Activated T-helper 1 cell treated with anti-CD3 and anti-CD28 coated beads, Interleukin-12 subunit alpha, Interleukin-12 subunit beta, Interleukin-2, Interleukin-4 antibody, amounts not matched to agents 30 ng/mL and 10 ng/mL and 1 ng/mL, durations not matched to agents 14 hours and 24 hours and 36 hours (primary cell): ENCODE measurements around the gene SERPINB12. TPM values are rescaled to one million over a fixed set of nuclear protein-coding genes. Genes with fewer than 3 reads are reported as not detected.
A peak's percentile ranks its signal among the peaks of the same experiment; 100 is the strongest.

Experiments used
- DNase-seq: peaks from one replicate; pipeline ENCODE4 v3.0.0; 2021; ENCODE audit warnings: low spot score
- H3K27ac Mint-ChIP-seq: one replicate; pipeline ENCODE4 v1.8.0; 2021; ENCODE audit warnings: mild to moderate bottlenecking, mixed read lengths
- H3K27me3 Mint-ChIP-seq: one replicate; pipeline ENCODE4 v1.8.0; 2022; ENCODE audit warnings: mild to moderate bottlenecking, moderate library complexity, mixed read lengths; ENCODE audit not compliant: insufficient read depth
- H3K36me3 Mint-ChIP-seq: one replicate; pipeline ENCODE4 v1.8.0; 2021; ENCODE audit warnings: low read depth, mixed read lengths
- H3K4me1 Mint-ChIP-seq: one replicate; pipeline ENCODE4 v1.8.0; 2021; ENCODE audit warnings: low read depth, mixed read lengths
- H3K4me3 Mint-ChIP-seq: one replicate; pipeline ENCODE4 v1.8.0; 2021; ENCODE audit warnings: mild to moderate bottlenecking, moderate library complexity, mixed read lengths
- H3K9me3 Mint-ChIP-seq: one replicate; pipeline ENCODE4 v1.8.0; 2021; ENCODE audit warnings: mixed read lengths
- intact Hi-C: fragments of 100-400 bp; cut with micrococcal nuclease; formaldehyde crosslinking; loops from one replicate; pipeline ENCODE4 v1.15.1; 2024
- total RNA-seq: library from RNA; stranded (reverse); gene quantifications from 2 replicates; pipeline ENCODE4 v1.2.3, GENCODE V29; 2022

SERPINB12 gene
- not detected in 2 replicates for total RNA-seq

DNA sequence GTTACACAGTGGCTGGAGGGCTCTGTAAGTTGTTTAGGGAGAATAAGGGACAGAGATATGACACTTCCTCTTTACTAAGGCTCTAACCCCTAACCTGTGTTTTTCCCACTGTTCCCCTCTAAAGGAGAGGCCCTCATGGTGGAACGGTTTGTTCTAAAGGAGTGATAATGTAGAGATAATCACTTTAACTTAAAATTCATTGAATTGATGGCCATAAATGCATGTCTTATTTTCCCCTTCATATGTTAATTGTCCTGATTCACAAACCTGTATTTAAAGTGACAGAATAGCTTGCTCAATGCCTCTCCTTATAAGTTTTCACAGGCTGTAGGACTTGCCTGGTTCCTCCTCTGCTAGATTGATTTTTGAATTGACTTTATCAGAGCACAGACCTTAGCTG, at the start of gene SERPINB12:
SERPINB12 (plus strand) TSS at position 301 of the 400 bp plus-strand sequence. CDS start 13,791 bp downstream, outside the sequence.
- Mint-ChIP-seq H3K27ac (no peak within 1 kb of the TSS), H3K4me3 (no peak within 1 kb of the TSS), H3K9me3 (no peaks in the 10 kb centered on the region), H3K36me3 (no peaks in the 10 kb centered on the region), H3K27me3 (peaks cover 19% of the 10 kb centered on the region), H3K4me1 (no peaks in the 10 kb centered on the region)
- no peak for DNase-seq
- intact Hi-C loops = no loop called here

DNA sequence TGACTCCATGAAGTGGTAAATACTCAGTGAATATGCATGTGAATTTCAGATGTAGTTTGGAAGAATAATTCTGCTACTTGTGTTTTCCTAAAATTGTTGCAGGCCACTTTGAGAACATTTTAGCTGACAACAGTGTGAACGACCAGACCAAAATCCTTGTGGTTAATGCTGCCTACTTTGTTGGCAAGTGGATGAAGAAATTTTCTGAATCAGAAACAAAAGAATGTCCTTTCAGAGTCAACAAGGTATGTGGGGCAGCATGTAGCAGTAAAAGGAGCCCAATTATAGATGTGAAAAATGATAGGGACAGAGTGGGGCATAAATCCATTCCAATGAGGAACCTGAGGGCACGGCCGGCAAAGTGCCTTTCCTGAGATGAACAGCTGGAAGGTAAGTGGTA, 49.3 kb upstream of the SERPINB12 start:
- H3K27ac Mint-ChIP-seq = no peak overlapping the region
- no peak overlapping the region for H3K4me3 Mint-ChIP-seq
- H3K36me3 Mint-ChIP-seq = no peaks in the 10 kb centered on the region
- no peaks in the 10 kb centered on the region for H3K9me3 Mint-ChIP-seq
- DNase-seq = no peak
- intact Hi-C loops = no loop called here
- H3K27me3 Mint-ChIP-seq = peaks cover 10% of the 10 kb centered on the region
- H3K4me1 Mint-ChIP-seq = no peaks in the 10 kb centered on the region

- peaks cover 8% of the 10 kb centered on the region for H3K27me3 Mint-ChIP-seq
- H3K4me3 Mint-ChIP-seq = no peak overlapping the region
- intact Hi-C loops = no loop called here
- no peaks in the 10 kb centered on the region for H3K36me3 Mint-ChIP-seq
- H3K27ac Mint-ChIP-seq = no peak overlapping the region
- H3K4me1 Mint-ChIP-seq = no peaks in the 10 kb centered on the region
- no peak for DNase-seq
- H3K9me3 Mint-ChIP-seq = no peaks in the 10 kb centered on the region
Measured at GRCh38 chr18:63495675-63496074, 46.5 kb upstream of the SERPINB12 start.

DNA sequence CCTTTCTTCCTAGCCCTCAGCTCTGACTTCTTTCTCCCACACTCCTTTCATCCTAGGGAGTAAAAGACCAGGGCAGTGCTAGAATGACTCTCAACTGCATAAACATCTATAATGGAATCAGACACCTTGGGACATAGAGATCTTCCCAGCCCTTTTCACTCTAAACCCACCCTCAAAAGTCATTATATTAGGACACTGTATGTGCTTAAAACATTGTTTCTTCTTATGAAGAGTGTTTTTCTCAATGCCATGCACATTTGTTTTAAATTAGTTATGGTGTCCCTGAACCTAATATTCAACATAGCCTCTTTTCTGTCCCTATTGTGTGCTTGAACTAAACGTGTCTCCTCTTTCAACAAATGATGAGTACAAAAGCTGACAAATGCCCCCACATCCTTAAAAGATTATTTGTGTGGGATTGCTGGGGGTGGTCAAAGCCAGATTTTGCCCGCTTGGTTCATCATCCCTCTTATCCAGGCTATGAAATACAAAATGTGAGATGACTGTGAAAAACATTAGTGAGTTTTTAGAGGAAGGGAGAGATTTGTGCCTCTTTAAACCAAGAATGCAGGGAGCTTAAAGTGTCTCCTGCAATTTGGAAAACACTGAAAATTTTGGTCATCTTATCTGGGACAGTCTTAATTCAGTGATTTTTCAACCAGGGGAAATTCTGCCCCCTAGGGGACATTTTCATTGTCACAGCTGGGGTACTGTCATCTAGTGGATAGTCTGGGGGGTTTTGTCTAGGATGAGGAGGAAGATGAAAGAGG, 36.4 kb upstream of the SERPINB12 start:
- Mint-ChIP-seq H3K4me3 (no peak overlapping the region), H3K27ac (no peak overlapping the region), H3K9me3 (no peaks in the 10 kb centered on the region), H3K27me3 (peaks cover 18% of the 10 kb centered on the region), H3K4me1 (no peaks in the 10 kb centered on the region), H3K36me3 (no peaks in the 10 kb centered on the region)
- no peak for DNase-seq
- intact Hi-C loops = no loop called here

DNA sequence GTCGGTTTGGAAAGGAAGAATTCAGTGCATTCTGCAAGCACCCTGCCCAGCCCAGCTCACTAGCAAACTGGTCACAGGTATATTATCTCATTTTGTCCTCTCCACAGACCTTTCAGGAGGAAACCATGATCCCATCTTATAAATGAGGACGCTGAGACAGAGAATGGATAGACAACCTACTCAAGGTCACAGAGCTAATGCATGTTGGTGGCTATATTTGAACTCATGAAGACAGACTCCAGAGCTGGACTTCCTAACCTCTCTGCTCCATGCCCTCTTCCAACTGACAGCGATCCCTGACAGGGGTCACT, 35.9 kb upstream of the SERPINB12 start:
- Mint-ChIP-seq H3K4me1 (no peaks in the 10 kb centered on the region), H3K4me3 (no peak overlapping the region), H3K27me3 (peaks cover 18% of the 10 kb centered on the region), H3K27ac (no peak overlapping the region), H3K36me3 (no peaks in the 10 kb centered on the region), H3K9me3 (no peaks in the 10 kb centered on the region)
- no peak for DNase-seq
- intact Hi-C loops = no loop called here

DNA sequence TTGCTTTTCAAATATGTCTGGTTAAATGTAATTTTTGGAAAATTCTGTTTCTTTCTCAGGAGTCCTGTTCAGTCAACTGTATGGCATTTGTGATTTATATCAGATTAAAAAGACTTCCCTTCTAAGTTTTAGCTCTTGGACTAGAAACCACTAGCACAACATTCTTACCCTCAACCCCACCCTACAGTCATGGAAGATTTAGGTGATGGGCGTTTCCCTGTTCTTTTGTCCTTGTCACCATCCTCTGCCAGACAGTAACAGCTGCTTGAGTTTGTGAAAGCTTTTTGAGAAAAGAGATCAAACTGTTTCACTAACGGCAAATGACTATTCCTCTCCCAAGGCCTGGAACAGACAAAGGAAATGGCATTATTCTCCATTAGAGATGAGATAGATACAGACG, 33.6 kb upstream of the SERPINB12 start:
- Mint-ChIP-seq H3K9me3 (no peaks in the 10 kb centered on the region), H3K27me3 (peaks cover 17% of the 10 kb centered on the region)
- intact Hi-C loops = no loop called here

DNA sequence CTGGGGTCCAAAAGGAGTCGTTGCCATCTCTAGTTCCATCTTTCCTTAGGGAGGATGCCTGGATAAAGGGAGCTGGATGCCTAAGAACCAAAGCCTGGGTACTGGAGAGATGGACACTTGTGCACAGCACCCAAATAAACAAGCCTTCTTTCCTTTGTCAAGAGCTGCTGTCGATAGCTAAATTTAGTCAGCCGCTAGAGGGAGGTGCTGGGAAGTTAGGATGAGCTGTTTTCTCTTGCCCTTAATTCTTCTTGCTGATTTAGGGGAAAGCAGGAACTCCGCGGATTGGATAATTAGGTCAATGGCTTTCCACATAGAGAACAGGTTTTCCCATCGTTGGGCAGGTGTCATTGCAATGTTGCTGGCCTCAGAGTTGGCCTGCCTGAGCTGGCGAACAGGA, 30.9 kb upstream of the SERPINB12 start:
- no peak for DNase-seq
- intact Hi-C loops = no loop called here
- Mint-ChIP-seq H3K4me3 (no peak overlapping the region), H3K9me3 (no peaks in the 10 kb centered on the region), H3K4me1 (no peaks in the 10 kb centered on the region), H3K27me3 (peaks cover 18% of the 10 kb centered on the region), H3K27ac (no peak overlapping the region), H3K36me3 (no peaks in the 10 kb centered on the region)

More for the DNA sequence above, 33.6 kb upstream of the SERPINB12 start:
- no peaks in the 10 kb centered on the region for H3K4me1 Mint-ChIP-seq
- H3K27ac Mint-ChIP-seq = no peak overlapping the region
- no peak overlapping the region for H3K4me3 Mint-ChIP-seq
- no peak for DNase-seq
- H3K36me3 Mint-ChIP-seq = no peaks in the 10 kb centered on the region

DNA sequence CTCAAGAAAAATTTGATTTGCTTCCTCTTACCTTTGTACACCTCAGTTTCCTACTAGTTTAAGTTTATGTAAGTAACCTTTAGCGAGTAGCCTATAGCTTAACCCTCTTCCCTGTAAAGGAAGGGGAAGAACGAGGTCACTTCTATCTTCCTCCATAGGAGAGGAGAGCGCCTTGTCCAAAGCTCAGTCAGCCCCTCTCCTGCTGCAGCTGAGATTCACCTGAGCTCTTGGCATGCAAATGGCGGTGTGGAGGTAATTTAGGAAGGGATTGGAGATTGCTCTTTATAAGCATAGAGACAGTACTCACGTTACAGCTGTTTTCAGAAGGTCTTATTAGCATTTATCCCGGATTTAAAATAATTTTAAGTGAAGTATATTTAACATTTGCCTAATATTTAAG, 27.8 kb upstream of the SERPINB12 start:
- H3K9me3 Mint-ChIP-seq = no peaks in the 10 kb centered on the region
- intact Hi-C loops = no loop called here
- H3K4me3 Mint-ChIP-seq = no peak overlapping the region
- H3K4me1 Mint-ChIP-seq = no peaks in the 10 kb centered on the region
- H3K36me3 Mint-ChIP-seq = no peaks in the 10 kb centered on the region
- peaks cover 8% of the 10 kb centered on the region for H3K27me3 Mint-ChIP-seq
- DNase-seq = no peak
- H3K27ac Mint-ChIP-seq = no peak overlapping the region

GRCh38 chr18:63514888-63515678, 27.1 kb upstream of the SERPINB12 start:
- DNase-seq = no peak
- no peak overlapping the region for H3K27ac Mint-ChIP-seq
- no peak overlapping the region for H3K4me3 Mint-ChIP-seq
- H3K4me1 Mint-ChIP-seq = no peaks in the 10 kb centered on the region
- H3K36me3 Mint-ChIP-seq = no peaks in the 10 kb centered on the region
- H3K27me3 Mint-ChIP-seq = peaks cover 6% of the 10 kb centered on the region
- intact Hi-C loops = no loop called here
- no peaks in the 10 kb centered on the region for H3K9me3 Mint-ChIP-seq

DNA sequence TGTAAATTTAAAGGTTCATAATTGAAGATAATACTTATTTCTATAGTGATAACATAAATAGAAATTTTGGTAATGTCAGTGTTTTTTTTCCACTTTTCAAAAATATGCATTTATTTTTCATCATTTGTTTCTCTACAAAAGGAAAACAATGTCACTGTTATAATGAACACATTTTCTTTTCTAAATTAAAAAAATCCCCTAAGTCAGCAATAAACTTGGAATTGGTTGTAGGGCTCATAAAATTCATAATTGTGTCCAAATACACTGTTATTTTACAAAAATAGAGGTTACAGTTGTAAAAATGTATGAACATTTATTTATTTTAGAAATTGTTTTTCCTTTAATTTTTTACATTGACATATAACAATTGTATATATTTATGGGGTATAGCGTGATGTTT, 26.4 kb upstream of the SERPINB12 start:
- intact Hi-C loops = no loop called here
- Mint-ChIP-seq H3K27ac (no peak overlapping the region), H3K27me3 (peaks cover 4% of the 10 kb centered on the region), H3K36me3 (no peaks in the 10 kb centered on the region), H3K4me1 (no peaks in the 10 kb centered on the region), H3K4me3 (no peak overlapping the region), H3K9me3 (no peaks in the 10 kb centered on the region)
- no peak for DNase-seq

- Mint-ChIP-seq H3K36me3 (no peaks in the 10 kb centered on the region), H3K27me3 (peaks cover 14% of the 10 kb centered on the region), H3K4me3 (no peak overlapping the region), H3K4me1 (no peaks in the 10 kb centered on the region), H3K9me3 (no peaks in the 10 kb centered on the region), H3K27ac (no peak overlapping the region)
- intact Hi-C loops = loop anchor here (1.0 to 2.0 kb wide), 6 partner anchors 60 to 476 kb away; no protein-coding TSS in a partner anchor
- peak; percentile 46 for DNase-seq
Measured at GRCh38 chr18:63518178-63519012, 23.8 kb upstream of the SERPINB12 start.

DNA sequence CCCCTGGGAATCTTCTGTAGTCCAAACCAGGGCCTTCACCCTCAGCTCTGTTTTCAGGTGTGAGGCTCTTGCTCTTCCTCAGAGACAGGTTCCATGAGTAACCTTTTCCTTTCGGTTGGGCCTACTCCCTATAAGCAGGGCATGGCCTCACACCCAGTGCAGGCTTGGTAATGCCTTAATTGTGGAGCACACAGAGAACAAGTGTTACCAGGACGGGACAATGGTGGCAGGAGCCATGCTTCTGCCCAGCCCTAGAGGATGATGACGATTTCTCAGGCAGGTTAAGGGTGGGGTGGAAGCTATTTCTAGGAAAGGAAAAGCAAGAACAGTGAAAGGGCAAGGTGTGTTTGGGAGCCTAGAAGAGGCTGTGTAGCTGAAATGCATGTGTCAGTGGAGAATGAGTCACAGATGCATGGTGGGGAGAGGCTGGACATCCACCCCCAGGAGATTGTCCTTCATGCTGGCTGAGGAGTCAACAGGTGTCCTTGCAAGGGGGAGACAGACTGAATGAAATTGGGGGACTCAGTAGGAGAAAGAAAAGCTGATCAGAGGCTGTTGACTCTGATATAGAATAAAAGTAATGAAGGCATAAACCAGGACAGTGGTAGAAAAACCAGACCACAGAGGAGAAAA, 22.0 kb upstream of the SERPINB12 start:
- Mint-ChIP-seq H3K4me1 (no peaks in the 10 kb centered on the region), H3K9me3 (no peaks in the 10 kb centered on the region), H3K36me3 (no peaks in the 10 kb centered on the region), H3K27ac (no peak overlapping the region), H3K4me3 (no peak overlapping the region), H3K27me3 (peaks cover 20% of the 10 kb centered on the region)
- no peak for DNase-seq
- intact Hi-C loops = no loop called here
